ENCODE results near the gene THAP4.

The THAP4 gene

GRCh38 chr2:241645915-241646645 is 9.1 kb upstream of the THAP4 start:
- Histone ChIP-seq H3K4me3 (replicated peaks; ENCODE audit: insufficient read depth, low read length) (no peak overlapping the region), H3K27ac (replicated peaks) (no peak overlapping the region), H3K27me3 (ENCODE audit: insufficient read depth, poor library complexity, severe bottlenecking) (no peaks in the 10 kb centered on the region)
- no peak for DNase-seq (ENCODE audit: low read depth in 1 of 2, low spot score in 1 of 2)
- TF ChIP-seq POLR2AphosphoS5 (IDR thresholded peaks at IDR 0.05; ENCODE audit: low read depth) (no peak), SPI1 (IDR thresholded peaks at IDR 0.05; ENCODE audit: borderline replicate concordance, low read depth) (no peak), REST (IDR thresholded peaks at IDR 0.05; ENCODE audit: insufficient replicate concordance, low read depth) (no peak), GABPA (IDR thresholded peaks at IDR 0.05; ENCODE audit: low read depth) (no peak), CTCF (IDR thresholded peaks at IDR 0.05; ENCODE audit: insufficient read depth, low read length) (no peak)

- DNase-seq (ENCODE audit: low read depth in 1 of 2, low spot score in 1 of 2), result no peak
- no peak for TF ChIP-seq REST (IDR thresholded peaks at IDR 0.05; ENCODE audit: insufficient replicate concordance, low read depth)
- TF ChIP-seq SPI1 (IDR thresholded peaks at IDR 0.05; ENCODE audit: borderline replicate concordance, low read depth), result no peak
- no peak for TF ChIP-seq CTCF (IDR thresholded peaks at IDR 0.05; ENCODE audit: insufficient read depth, low read length)
- no peak for TF ChIP-seq POLR2AphosphoS5 (IDR thresholded peaks at IDR 0.05; ENCODE audit: low read depth)
- no peak for TF ChIP-seq GABPA (IDR thresholded peaks at IDR 0.05; ENCODE audit: low read depth)
These were observed 8.3 kb upstream of the THAP4 start for GRCh38 chr2:241645056-241645914.

GRCh38 chr2:241641631-241642030 is 4.7 kb upstream of the THAP4 start:
- Histone ChIP-seq H3K4me3 (replicated peaks; ENCODE audit: insufficient read depth, low read length) (no peak overlapping the region), H3K27ac (replicated peaks) (no peak overlapping the region), H3K27me3 (ENCODE audit: insufficient read depth, poor library complexity, severe bottlenecking) (no peaks in the 10 kb centered on the region)
- no peak for DNase-seq (ENCODE audit: low read depth in 1 of 2, low spot score in 1 of 2)
- no peak for TF ChIP-seq CTCF (IDR thresholded peaks at IDR 0.05; ENCODE audit: insufficient read depth, low read length)
- TF ChIP-seq POLR2AphosphoS5 (IDR thresholded peaks at IDR 0.05; ENCODE audit: low read depth), result no peak
- no peak for TF ChIP-seq GABPA (IDR thresholded peaks at IDR 0.05; ENCODE audit: low read depth)
- no peak for TF ChIP-seq REST (IDR thresholded peaks at IDR 0.05; ENCODE audit: insufficient replicate concordance, low read depth)
- TF ChIP-seq SPI1 (IDR thresholded peaks at IDR 0.05; ENCODE audit: borderline replicate concordance, low read depth), result no peak

More at GRCh38 chr2:241645056-241645914, 8.3 kb upstream of the THAP4 start:
- Histone ChIP-seq H3K27me3 (ENCODE audit: insufficient read depth, poor library complexity, severe bottlenecking) (no peaks in the 10 kb centered on the region), H3K27ac (replicated peaks) (no peak overlapping the region), H3K4me3 (replicated peaks; ENCODE audit: insufficient read depth, low read length) (no peak overlapping the region)
